HUES6 (cell line): ENCODE results near the gene TAF11L8.
"Not testable (repeated sequence)": the region's sequence is repeated elsewhere in the genome, so short reads cannot be mapped to it uniquely, and the experiment has no call there.

Experiments
- H3K27ac ChIP-seq: 2 replicates; pipeline ENCODE4 v1.7.0; 2013; ENCODE audit warnings: low read depth, mild to moderate bottlenecking, low read length, inconsistent platforms
- H3K27me3 ChIP-seq: 2 replicates; pipeline ENCODE4 v1.6.1; 2013; ENCODE audit warnings: low read length; ENCODE audit not compliant: control insufficient read depth, insufficient read depth
- H3K36me3 ChIP-seq: 2 replicates; pipeline ENCODE4 v1.6.1; 2013; ENCODE audit warnings: low read length; ENCODE audit not compliant: control insufficient read depth, insufficient read depth
- H3K4me1 ChIP-seq: 2 replicates; pipeline ENCODE4 v1.6.1; 2013; ENCODE audit warnings: low read length; ENCODE audit not compliant: control insufficient read depth, insufficient read depth
- H3K4me3 ChIP-seq: 2 replicates; pipeline ENCODE4 v1.5.1; 2013; ENCODE audit warnings: low read depth, low read length
- H3K9ac ChIP-seq: one replicate; pipeline ENCODE4 v1.6.1; 2013; ENCODE audit warnings: mild to moderate bottlenecking, low read length
- H3K9me3 ChIP-seq: 2 replicates; pipeline ENCODE4 v1.6.1; 2013; ENCODE audit warnings: low read depth, low read length; ENCODE audit not compliant: control insufficient read depth, insufficient read depth

Gene TAF11L8

GRCh38 chr5:17590860-17591259 is at the start of gene TAF11L8:
TSS of gene TAF11L8 (minus strand) at chr5:17590960.
- not testable (repeated sequence) for H3K4me1 ChIP-seq, H3K27me3 ChIP-seq, H3K36me3 ChIP-seq, H3K27ac ChIP-seq, H3K4me3 ChIP-seq, H3K9ac ChIP-seq, H3K9me3 ChIP-seq

- no peaks in the 10 kb centered on the region for H3K36me3 ChIP-seq
- H3K4me3 ChIP-seq, result no peak within 1 kb of the TSS
- H3K4me1 ChIP-seq, result no peaks in the 10 kb centered on the region
- no peak within 1 kb of the TSS for H3K27ac ChIP-seq
- H3K9me3 ChIP-seq, result no peaks in the 10 kb centered on the region
- H3K27me3 ChIP-seq, result no peaks in the 10 kb centered on the region
- no peak within 1 kb of the TSS for H3K9ac ChIP-seq
Observed at GRCh38 chr5:17634160-17634559, 43.4 kb upstream of the TAF11L8 start, which contains the start of gene TAF11L14. TSS of gene TAF11L14 (plus strand) at chr5:17634460.

DNA sequence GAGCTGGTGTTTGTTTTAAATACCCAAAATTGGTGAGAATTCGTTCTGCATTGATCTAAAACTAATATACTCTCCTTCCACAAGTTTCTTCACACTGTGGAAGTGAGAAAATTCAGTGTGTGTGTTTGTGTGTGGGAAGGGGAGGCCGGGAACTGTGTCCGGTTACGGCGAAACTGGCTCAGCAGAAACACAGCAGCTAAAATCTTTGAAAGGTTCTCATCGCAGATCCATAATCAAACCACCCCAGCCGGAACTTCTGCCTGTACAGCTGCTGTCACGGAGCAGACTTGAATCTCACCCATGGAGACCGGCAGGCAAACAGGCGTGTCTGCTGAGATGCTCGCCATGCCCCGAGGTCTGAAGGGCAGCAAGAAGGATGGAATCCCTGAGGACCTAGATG is 41.0 kb upstream of the TAF11L8 start, which contains the start of gene TAF11L13:
TAF11L13 (plus strand) TSS at position 301 of the 400 bp plus-strand sequence.
- not testable (repeated sequence) for H3K9ac ChIP-seq, H3K9me3 ChIP-seq, H3K36me3 ChIP-seq, H3K27ac ChIP-seq, H3K4me1 ChIP-seq, H3K4me3 ChIP-seq, H3K27me3 ChIP-seq

DNA sequence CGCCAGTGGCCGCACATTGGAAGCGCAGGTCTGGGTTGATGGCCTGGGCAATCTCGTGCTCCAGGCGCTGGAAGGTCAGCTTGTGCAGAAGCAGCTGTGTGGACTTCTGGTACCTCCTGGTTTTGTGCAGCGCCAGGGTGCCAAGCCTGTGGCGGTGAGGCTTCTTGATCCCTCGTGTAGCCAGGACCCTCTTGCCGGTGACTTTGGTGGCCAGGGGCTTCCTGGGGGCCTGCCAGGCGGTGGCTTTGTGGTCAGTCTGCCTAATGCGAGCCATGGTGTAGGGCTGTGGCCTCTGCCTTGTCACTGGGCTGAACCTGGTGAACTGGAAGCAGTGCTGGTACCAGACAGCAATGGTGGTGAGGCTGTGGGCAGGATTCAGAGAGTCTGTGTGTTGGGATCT is 34.9 kb upstream of the TAF11L8 start:
- H3K27me3 ChIP-seq, result no peaks in the 10 kb centered on the region
- H3K4me1 ChIP-seq, result no peaks in the 10 kb centered on the region
- H3K4me3 ChIP-seq, result no peak overlapping the region
- no peaks in the 10 kb centered on the region for H3K36me3 ChIP-seq
- no peak overlapping the region for H3K27ac ChIP-seq
- no peaks in the 10 kb centered on the region for H3K9me3 ChIP-seq
- no peak overlapping the region for H3K9ac ChIP-seq

DNA sequence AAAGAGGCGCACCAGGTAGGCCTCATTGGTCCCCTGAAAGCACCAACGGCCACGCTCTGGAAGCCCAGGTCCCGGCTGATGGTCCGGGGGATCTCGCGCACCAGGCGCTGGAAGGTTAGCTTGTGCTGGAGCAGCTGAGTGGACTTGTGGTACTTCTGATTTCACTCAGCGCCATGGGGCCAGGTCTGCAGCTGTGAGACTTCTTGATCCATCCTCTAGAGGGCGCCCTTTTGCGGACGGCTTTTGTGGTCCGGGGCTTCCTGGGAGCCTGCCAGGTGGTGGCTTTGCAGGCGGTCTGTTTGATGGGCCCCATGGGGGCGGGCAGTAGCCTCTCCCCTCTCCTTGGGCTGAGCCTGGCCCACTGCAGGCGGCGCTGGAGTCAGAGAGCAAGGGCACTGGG is 29.9 kb upstream of the TAF11L8 start:
- H3K4me3 ChIP-seq, result no peak overlapping the region
- no peak overlapping the region for H3K9ac ChIP-seq
- no peaks in the 10 kb centered on the region for H3K27me3 ChIP-seq
- no peaks in the 10 kb centered on the region for H3K9me3 ChIP-seq
- no peaks in the 10 kb centered on the region for H3K36me3 ChIP-seq
- no peaks in the 10 kb centered on the region for H3K4me1 ChIP-seq
- H3K27ac ChIP-seq, result no peak overlapping the region

- Histone ChIP-seq H3K27ac (no peak overlapping the region), H3K9me3 (no peaks in the 10 kb centered on the region), H3K9ac (no peak overlapping the region), H3K36me3 (no peaks in the 10 kb centered on the region), H3K4me3 (no peak overlapping the region), H3K4me1 (no peaks in the 10 kb centered on the region), H3K27me3 (no peaks in the 10 kb centered on the region)
Observed at GRCh38 chr5:17619354-17619753, 28.6 kb upstream of the TAF11L8 start.

- Histone ChIP-seq H3K27me3 (no peaks in the 10 kb centered on the region), H3K4me1 (no peaks in the 10 kb centered on the region), H3K9ac (no peak overlapping the region), H3K36me3 (no peaks in the 10 kb centered on the region), H3K4me3 (no peak overlapping the region), H3K9me3 (no peaks in the 10 kb centered on the region), H3K27ac (no peak overlapping the region)
Observed at GRCh38 chr5:17614872-17615605, 24.3 kb upstream of the TAF11L8 start.

DNA sequence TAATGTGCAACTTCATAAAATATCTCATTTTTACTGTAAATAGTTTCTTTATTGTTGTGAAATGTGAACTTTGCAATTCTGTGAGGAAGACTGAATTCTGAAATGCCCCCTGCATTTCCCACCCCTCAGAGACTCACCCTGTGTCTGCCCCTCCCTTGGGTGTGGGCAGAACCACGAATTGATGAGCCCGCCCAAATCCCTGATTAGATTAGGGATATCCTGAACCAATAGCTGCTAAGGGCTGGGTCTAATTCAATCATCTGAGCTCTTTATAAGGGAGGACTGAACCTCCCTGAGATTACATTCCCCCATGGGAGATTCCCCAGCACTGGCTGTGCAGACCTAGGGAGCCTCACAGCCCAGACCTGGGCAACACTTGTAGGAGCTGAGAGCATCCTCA is 19.3 kb upstream of the TAF11L8 start, which contains the start of gene TAF11L12:
TAF11L12 (plus strand) TSS at position 301 of the 400 bp plus-strand sequence.
- not testable (repeated sequence) for H3K27me3 ChIP-seq, H3K36me3 ChIP-seq, H3K27ac ChIP-seq, H3K9me3 ChIP-seq, H3K4me3 ChIP-seq, H3K4me1 ChIP-seq, H3K9ac ChIP-seq

GRCh38 chr5:17607461-17607860 is 16.7 kb upstream of the TAF11L8 start:
- not testable (repeated sequence) for H3K9me3 ChIP-seq, H3K27ac ChIP-seq, H3K36me3 ChIP-seq, H3K27me3 ChIP-seq, H3K4me1 ChIP-seq, H3K9ac ChIP-seq, H3K4me3 ChIP-seq

DNA sequence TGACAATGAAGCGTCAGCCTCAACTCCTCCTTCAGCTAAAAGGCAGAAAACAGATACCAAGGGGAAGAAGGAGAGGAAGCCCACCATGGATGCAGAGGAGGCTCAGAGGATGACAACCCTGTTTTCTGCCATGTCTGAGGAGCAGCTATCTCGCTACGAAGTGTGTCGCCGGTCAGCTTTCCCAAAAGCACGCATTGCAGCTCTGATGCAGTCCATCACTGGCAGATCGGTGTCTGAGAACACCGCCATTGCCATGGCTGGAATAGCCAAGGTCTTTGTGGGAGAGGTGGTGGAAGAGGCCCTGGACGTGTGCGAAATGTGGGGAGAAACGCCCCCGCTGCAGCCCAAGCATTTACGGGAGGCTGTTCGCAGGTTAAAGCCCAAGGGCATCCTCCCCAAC is 14.2 kb upstream of the TAF11L8 start:
- Histone ChIP-seq H3K27ac (no peak overlapping the region), H3K27me3 (no peaks in the 10 kb centered on the region), H3K9ac (no peak overlapping the region), H3K4me1 (no peaks in the 10 kb centered on the region), H3K9me3 (no peaks in the 10 kb centered on the region), H3K4me3 (no peak overlapping the region), H3K36me3 (no peaks in the 10 kb centered on the region)

- H3K9ac ChIP-seq, H3K9me3 ChIP-seq, H3K4me3 ChIP-seq, H3K36me3 ChIP-seq, H3K4me1 ChIP-seq, H3K27me3 ChIP-seq, H3K27ac ChIP-seq: not testable (repeated sequence)
Observed at GRCh38 chr5:17603880-17604279, 13.1 kb upstream of the TAF11L8 start, which contains the start of gene TAF11L11. TSS of gene TAF11L11 (plus strand) at chr5:17604183.
